AG04449 (cell line): ENCODE measurements around the gene CTCFL.

Experiments used
- CTCF ChIA-PET: fragments of 350-600 bp; formaldehyde crosslinking; extraction: SDS; loops from one replicate; lab custom pipeline; 2021; ENCODE audit warnings: antibody characterized with exemption; lab: Yijun Ruan, JAX
- POLR2A ChIA-PET: fragments of 400-600, 350-600 bp; formaldehyde crosslinking; extraction: SDS; loops from one replicate; lab custom pipeline; 2020; ENCODE audit warnings: antibody characterized with exemption, inconsistent platforms; lab: Yijun Ruan, JAX
- DNase-seq: peaks from one replicate; pipeline ENCODE4 v3.0.0-alpha.2; 2010; ENCODE audit warnings: low read depth, low spot score
- H3K4me3 ChIP-seq: 2 replicates; pipeline ENCODE4 v1.5.1; 2011; ENCODE audit warnings: low read depth, mild to moderate bottlenecking, control low read depth, low read length
- CTCF ChIP-seq: IDR thresholded peaks from one replicate; pipeline ENCODE4 v1.5.1; 2011; ENCODE audit warnings: mild to moderate bottlenecking, moderate library complexity, low read length, control low read depth, inconsistent platforms; ENCODE audit not compliant: insufficient read depth; ENCODE audit errors: missing control alignments

The CTCFL gene

GRCh38 chr20:57540890-57541580 is 16.1 kb upstream of the CTCFL start:
- POLR2A ChIA-PET = no interaction called here
- no peak for TF ChIP-seq CTCF
- no peak overlapping the region for H3K4me3 ChIP-seq
- no peak for DNase-seq
- CTCF ChIA-PET = no interaction called here

- CTCF ChIA-PET = interaction anchor here (1.0 kb wide), 1 partner anchor 24 kb away, joined by 3 read pairs; no protein-coding TSS in a partner anchor
Observed at GRCh38 chr20:57539889-57540288, 14.9 kb upstream of the CTCFL start.

GRCh38 chr20:57537822-57538221 is 12.9 kb upstream of the CTCFL start:
- DNase-seq = no peak
- no peak for TF ChIP-seq CTCF
- ChIA-PET POLR2A (no interaction called here), CTCF (interaction anchor here (1.7 kb wide), 1 partner anchor 58 kb away, joined by 5 read pairs; no protein-coding TSS in a partner anchor)
- H3K4me3 ChIP-seq = no peak overlapping the region

More at GRCh38 chr20:57539889-57540288, 14.9 kb upstream of the CTCFL start:
- H3K4me3 ChIP-seq = no peak overlapping the region
- TF ChIP-seq CTCF = no peak
- no peak for DNase-seq
- POLR2A ChIA-PET = no interaction called here

- DNase-seq = no peak
- no peak for TF ChIP-seq CTCF
- ChIA-PET POLR2A (no interaction called here), CTCF (interaction anchor here (1.7 kb wide), 1 partner anchor 58 kb away, joined by 5 read pairs; no protein-coding TSS in a partner anchor)
- H3K4me3 ChIP-seq = no peak overlapping the region
Observed at GRCh38 chr20:57536771-57537724, 12.1 kb upstream of the CTCFL start.

- CTCF ChIA-PET = interaction anchor here (1.1 kb wide), 1 partner anchor 21 kb away, joined by 3 read pairs; no protein-coding TSS in a partner anchor
- POLR2A ChIA-PET = no interaction called here
Observed at GRCh38 chr20:57536120-57536708, 11.3 kb upstream of the CTCFL start.

More at GRCh38 chr20:57536120-57536708, 11.3 kb upstream of the CTCFL start:
- no peak for DNase-seq
- TF ChIP-seq CTCF = no peak
- no peak overlapping the region for H3K4me3 ChIP-seq
